Skin epidermis (tissue), 12 donors: ENCODE results near the gene CECR2.
"Not testable (repeated sequence)": the region's sequence is repeated elsewhere in the genome, so short reads cannot be mapped to it uniquely, and the experiment has no call there.

Experiments
- H3K27ac ChIP-seq, 21 experiments: fragments of 200-600 bp; sonication (generic) in 11 of 21; one replicate each; pipeline ENCODE4 v1.5.0; 2020; ENCODE audit warnings: mild to moderate bottlenecking in 3 of 21, inconsistent platforms in 2 of 21, moderate library complexity in 2 of 21
- H3K4me3 ChIP-seq, 7 experiments: fragments of 200-600 bp; sonication (generic) in 2 of 7; one replicate each; pipeline ENCODE4 v1.5.0; 2020; ENCODE audit warnings: inconsistent platforms in 2 of 7, mild to moderate bottlenecking in 2 of 7, moderate library complexity in 1 of 7

The CECR2 gene

DNA sequence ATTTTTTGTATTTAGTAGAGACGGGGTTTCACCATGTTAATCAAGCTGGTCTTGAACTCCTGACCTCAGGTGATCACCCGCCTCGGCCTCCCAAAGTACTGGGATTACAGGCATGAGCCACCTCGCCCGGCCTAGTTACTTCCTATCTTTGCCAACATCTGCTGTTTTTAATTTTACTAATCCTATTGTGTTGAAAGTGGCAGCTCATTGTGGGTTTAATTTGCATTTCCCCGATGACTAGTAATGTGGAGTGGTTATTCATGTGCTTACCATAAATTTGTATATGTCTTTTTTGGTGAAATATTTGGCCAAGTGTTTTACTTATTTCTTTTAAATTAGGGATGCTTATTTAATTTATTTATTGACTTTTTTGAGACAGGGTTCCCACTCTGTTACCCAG, 119.8 kb downstream of the CECR2 start:
- Histone ChIP-seq H3K27ac (no peak overlapping the region), H3K4me3 (no peak overlapping the region)

DNA sequence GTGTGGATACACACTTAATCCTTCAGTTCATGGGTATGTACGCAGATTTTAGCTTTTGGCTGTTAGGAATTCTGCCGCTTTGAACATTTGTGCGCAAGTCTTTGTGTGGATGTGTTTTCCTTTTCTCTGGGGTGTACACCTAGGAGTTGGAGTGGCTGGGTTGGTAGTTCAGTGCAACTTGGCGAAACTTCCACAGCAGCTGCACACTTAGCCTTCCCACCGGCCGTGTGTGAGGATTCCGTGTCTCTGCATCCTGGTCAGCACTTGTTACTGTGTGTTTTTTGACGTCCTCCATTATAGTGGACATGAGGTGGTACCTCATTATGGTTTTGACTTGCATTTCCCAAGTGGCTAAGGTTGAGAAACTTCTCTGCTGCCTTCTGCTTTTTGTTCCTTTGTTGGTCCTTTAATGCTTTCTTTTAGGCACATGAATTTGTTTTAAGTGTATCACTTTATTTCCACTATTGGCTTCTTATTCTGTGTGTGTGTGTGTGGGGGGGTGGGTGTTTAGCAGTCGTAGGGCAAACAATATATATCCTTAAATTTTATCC, 121.9 kb downstream of the CECR2 start:
- no peak overlapping the region for H3K27ac ChIP-seq
- H3K4me3 ChIP-seq, result no peak overlapping the region

DNA sequence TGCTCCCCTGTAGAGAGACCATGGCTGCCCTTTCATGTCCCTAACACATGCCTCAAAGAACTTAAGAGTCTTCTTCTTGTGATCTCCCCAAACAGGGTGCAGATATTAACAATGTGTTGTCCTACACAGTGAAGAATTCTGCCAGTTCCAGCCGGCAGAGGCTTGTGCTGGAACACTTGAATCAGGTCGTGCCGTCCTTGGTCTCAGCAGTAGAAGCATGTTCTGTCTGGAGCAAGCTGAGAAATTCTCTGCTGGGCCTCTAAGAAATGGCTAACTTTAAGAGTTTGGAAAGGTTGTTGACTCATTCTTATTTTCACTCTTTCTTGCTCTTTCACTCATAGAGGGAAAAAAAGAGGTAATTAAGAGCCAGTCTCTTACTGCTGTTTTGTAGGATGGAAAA, 123.0 kb downstream of the CECR2 start:
- Histone ChIP-seq H3K4me3 (no peak overlapping the region), H3K27ac (no peak overlapping the region)

DNA sequence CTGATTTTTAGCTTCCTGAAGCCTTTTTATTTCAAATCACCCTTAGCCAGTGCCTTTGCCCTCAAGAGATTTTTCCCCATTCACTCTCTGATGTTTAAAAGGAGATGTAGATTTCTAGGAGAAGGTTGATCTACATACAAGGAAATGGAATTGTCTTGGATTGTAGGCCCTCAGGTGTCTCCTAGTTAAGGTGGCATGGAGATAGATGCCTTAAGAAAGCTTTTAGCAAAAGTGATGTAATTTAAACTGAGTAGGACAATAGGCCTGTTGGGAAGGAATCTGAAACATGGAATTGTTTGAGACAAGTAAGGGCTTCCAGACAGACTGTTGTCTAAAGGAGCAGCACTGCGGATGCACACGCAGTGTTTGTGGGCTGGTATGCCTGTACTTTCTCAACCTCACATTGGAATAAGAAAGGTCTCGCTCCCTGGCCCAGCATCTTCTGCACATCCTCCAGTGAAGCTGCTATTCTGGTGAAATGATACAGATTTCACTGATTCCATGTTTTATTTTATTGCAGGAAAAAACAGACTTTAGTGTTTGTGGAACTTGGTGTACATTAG, 124.2 kb downstream of the CECR2 start:
- Histone ChIP-seq H3K27ac (no peak overlapping the region), H3K4me3 (no peak overlapping the region)

DNA sequence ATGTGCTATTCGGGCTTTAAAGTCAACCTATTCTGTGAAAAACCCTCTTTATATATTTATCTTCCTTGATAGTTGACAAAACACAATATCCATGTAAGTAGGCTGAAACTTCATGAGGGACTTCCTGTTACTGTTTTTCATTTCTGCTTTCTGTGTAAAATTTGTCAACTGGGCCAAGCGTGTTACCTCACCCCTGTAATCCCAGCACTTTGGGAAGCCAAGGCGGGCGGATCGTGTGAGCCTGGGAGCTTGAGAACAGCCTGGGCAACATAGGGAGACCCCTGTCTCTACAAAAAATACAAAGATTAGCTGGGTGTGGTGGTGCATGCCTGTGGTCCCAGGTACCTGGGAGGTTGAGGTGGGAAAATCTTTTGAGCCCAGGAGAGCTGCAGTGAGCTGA, 127.6 kb downstream of the CECR2 start:
- H3K27ac ChIP-seq, result no peak overlapping the region
- H3K4me3 ChIP-seq, result no peak overlapping the region

DNA sequence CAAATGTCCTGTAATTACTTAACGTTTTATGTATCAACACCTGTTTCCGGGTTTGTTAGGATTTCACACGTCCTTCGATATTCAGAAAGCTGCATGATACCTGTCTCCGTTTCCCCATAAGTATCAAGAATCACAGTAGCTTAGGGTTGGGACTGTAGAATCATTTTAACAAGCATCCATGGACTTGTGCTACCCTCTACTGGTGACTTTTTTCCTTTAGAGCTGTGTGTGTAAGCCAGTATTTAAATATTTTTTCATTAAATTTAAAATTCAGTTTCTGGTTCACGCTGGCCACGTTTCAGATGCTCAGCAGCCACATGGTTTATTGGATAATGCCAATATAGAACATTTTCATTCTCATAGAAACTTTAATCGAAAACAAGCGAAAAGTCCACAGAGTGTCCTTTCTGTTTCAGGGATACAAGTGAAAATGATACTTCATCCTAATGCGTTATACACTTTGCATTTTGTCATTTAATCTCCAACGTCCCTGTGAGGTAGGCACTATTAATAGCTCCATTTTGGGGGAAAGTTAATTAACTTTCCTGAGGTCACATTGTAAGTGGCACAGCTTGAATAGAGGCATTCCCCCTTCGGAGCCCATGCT, 132.5 kb downstream of the CECR2 start:
- no peak overlapping the region for H3K27ac ChIP-seq
- H3K4me3 ChIP-seq, result no peak overlapping the region

DNA sequence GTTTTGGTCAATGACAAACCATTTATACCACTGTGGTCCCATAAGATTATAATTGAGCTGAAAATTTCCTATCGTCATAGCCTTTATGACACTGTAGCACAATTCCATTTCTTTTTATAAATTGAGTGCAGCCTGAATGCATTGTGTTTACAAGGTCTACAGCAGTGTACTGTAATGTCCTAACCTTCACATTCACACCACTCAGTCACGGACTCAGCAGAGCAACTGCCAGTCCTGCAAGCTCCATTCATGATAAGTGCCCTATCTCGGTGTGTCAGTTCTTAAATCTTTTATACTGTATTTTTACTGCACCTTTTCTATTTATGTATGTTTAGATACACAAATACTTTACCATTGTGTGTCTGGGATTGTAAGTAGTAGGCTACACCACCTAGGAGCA, 138.8 kb downstream of the CECR2 start:
- H3K27ac ChIP-seq, result no peak overlapping the region
- no peak overlapping the region for H3K4me3 ChIP-seq

DNA sequence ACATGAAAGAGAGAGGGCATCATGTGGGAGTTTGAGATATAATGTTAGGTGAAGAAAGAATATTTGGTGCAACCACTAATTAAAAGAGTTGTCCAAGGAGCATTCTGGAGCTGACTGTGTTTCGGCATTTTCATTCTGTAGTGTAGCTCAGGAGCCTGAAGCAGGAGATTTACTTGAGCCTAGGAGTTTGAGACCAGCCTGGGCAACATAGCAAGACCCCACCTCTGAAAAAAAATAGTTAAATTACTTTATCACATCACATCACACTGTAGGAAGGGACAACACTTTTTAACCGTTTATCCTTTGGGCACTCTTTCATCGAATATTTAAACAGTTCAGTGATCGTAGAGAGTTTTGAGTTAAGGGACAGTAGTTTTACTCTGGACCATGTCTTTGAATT, 143.7 kb downstream of the CECR2 start:
- no peak overlapping the region for H3K4me3 ChIP-seq
- no peak overlapping the region for H3K27ac ChIP-seq

DNA sequence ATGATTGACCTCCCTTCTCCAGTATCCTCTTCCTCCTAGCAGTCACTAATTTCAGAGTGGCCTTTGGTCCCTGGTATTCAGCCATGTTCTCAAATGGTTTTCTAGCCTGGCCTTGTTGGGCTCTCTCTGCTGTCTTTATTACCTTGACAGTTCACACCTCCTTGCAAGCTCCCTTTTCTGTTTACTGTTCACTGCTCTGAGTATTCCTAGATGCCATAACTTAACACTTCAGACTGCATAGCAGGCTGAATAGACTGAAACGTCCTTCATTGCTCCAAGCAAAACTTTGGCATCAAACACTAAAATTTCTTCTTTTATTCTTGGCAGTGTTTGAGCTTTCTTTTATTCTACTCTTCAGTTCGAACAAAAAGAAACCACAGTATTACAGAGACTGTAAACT, 144.4 kb downstream of the CECR2 start:
- Histone ChIP-seq H3K27ac (no peak overlapping the region), H3K4me3 (no peak overlapping the region)

DNA sequence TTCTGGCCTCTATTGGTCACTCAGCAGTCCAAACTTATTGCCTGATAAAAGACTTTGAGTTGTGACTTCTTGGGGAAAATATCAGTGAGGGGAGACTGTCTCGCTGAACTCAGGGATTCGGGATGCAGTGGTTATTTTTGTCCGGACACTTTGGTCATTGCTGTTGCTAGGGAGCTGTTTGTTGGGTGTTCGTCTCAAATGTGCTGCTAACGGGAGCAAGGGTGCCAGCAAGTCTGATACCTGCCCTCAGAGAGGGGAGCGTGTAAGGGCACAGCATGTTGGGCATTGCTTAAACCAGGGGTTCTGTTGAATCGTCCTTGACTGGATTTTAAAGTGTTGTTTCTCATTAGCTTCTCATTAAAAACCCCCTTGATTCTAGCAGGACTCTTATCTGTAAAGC, 144.8 kb downstream of the CECR2 start:
- H3K4me3 ChIP-seq, result no peak overlapping the region
- no peak overlapping the region for H3K27ac ChIP-seq

DNA sequence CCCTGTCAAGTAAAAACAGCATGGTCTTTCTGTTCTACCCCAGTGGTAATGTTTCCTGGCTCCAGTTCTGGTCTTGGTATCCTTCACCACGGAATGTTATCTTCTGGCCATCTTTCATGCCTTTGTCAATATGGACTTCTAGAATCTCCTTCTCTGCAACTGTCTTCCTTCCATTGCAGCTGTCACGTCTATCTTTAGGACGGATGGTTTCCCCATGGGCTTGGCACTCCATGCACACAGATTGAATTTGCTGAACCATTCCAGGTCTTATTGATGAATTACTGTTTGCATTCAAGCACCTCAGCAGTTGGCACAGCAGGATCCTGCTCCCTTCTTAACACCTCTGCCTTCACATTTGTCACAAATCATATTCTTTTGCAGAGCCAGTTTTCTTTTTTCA, 149.1 kb downstream of the CECR2 start:
- Histone ChIP-seq H3K4me3 (no peak overlapping the region), H3K27ac (no peak overlapping the region)

DNA sequence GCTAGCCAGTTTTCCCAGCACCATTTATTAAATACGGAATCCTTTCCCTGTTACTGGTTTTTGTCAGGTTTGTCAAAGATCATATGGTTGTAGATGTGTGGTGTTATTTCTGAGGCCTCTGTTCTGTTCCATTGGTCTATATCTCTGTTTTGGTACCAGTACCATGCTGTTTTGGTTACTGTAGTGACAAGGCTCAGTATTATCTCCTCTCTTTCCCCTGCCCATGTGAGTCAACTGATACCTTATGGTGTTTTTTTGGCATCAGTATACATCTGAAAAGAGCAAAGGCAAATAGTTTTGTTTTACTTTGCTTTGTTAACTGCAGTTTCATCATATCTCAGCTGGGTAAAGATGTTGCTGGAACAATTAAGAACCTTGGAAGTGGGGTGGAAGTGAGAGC, 152.7 kb downstream of the CECR2 start:
- not testable (repeated sequence) for H3K27ac ChIP-seq, H3K4me3 ChIP-seq

DNA sequence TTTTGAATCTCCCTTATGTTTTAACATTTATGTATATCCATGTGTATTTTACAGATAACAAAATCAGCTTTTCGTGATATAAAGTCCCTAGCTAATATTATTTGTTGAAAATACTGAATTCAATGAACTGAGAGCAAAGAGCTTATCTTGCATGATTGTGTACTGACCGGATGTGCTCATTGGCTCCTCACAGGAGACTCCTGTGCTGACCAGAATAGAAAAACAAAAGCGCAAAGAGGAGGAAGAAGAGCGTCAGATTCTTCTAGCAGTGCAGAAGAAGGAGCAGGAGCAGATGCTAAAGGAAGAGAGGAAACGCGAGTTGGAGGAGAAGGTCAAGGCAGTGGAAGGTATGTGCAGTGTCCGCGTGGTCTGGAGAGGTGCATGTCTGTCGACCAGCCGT, 154.7 kb downstream of the CECR2 start:
- Histone ChIP-seq H3K27ac (no peak overlapping the region), H3K4me3 (no peak overlapping the region)

DNA sequence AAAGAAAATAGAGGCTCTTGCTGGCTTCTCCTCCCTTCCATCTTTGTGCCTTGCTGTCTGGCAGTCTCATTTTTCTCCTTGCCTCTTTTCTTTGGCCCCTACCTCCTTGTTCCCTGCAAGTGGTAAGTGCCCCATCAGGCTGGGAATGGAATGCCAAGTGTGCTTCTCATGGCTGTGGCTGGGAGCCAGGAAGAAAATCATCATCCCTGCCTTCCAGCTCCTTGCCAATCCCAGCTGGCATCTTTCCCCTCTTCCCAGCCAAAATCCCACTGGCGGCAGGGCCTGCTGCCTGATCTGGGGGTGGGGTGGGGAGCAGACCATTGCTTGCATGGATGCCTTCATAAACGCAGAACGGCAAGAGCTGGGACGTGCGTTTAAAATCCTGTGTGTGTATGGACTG, 167.0 kb downstream of the CECR2 start:
- H3K4me3 ChIP-seq, result no peak overlapping the region
- no peak overlapping the region for H3K27ac ChIP-seq

DNA sequence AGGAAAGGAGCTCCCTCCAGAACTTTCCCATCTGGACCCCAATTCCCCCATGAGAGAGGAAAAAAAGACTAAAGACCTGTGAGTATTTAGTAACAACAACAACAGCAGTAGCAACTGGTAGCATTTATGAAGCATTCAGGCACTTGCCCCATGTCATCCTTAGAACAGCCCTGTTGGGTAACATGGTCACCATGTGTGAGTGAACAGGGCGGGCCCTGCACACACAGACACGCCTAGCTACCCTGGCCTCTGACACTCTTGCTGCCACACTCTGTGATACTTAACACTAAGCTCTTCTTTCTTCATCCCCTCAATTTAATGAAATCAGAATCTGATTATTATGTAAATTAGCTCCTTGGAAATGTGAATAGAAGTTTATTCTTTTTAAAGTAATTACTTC, 167.9 kb downstream of the CECR2 start:
- no peak overlapping the region for H3K4me3 ChIP-seq
- no peak overlapping the region for H3K27ac ChIP-seq

DNA sequence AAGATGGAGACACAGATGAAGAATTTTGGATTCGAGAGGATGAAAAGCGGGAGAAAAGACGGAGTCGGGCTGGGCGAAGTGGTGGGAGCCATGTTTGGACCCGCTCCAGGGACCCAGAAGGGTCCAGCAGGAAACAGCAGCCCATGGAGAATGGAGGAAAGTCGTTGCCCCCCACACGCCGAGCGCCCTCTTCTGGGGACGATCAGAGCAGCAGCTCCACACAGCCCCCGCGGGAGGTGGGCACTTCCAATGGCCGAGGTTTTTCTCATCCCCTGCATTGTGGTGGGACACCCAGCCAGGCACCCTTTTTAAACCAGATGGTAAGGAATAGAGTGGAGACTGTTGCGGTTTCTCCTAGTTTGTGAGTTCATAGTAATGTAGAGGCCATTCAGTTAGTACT, 171.2 kb downstream of the CECR2 start:
- no peak overlapping the region for H3K27ac ChIP-seq
- no peak overlapping the region for H3K4me3 ChIP-seq

DNA sequence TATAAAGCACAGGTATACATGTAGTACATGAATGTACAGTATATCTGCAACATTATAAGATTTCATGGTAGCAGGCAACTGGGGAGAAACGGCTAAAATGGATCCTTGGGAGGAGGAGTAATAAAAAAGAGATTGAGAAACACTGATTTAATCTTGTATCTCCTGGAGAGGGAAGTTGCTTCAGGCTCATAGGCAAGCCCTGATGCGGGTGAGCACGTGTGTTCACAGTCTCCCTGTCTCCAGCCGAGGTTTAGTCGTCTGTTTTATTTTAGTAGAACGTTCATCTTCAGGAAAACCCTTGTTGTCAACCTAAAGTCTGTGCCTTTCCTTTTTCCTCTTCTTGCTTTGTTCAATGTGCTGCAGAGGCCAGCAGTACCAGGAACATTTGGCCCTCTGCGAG, 172.2 kb downstream of the CECR2 start:
- no peak overlapping the region for H3K4me3 ChIP-seq
- H3K27ac ChIP-seq, result no peak overlapping the region

DNA sequence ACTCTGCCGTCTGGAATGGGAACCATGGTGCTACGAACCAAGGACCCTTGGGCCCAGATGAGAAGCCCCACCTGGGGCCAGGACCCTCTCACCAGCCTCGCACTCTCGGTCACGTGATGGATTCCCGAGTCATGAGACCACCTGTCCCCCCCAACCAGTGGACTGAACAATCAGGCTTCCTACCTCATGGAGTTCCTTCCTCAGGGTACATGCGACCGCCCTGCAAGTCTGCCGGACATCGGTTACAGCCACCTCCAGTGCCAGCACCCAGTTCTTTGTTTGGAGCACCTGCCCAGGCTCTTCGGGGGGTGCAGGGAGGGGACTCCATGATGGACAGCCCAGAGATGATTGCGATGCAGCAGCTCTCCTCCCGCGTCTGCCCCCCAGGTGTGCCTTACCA, 173.2 kb downstream of the CECR2 start:
- H3K27ac ChIP-seq, result no peak overlapping the region
- no peak overlapping the region for H3K4me3 ChIP-seq

DNA sequence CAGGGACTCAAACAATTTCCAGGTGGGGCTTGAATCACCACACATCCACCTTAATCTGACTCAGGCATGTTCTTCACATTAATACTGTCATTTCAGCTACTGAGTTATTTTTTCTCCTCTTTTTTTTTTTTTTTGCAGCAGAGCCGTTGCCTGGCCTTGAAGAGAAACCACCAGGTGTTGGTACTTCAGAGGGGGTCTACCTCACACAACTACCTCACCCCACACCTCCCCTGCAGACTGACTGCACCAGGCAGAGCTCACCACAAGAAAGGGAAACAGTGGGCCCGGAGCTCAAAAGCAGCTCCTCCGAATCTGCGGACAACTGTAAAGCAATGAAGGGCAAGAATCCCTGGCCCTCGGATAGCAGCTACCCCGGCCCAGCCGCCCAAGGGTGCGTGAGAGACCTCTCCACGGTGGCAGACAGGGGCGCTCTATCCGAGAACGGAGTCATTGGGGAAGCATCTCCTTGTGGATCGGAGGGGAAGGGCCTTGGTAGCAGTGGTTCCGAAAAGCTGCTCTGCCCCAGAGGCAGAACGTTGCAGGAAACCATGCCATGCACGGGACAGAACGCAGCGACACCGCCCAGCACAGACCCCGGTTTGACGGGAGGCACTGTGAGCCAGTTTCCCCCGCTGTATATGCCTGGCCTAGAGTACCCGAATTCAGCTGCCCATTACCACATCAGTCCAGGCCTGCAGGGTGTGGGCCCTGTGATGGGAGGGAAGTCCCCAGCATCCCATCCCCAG, 178.9 kb downstream of the CECR2 start:
- Histone ChIP-seq H3K27ac (no peak overlapping the region), H3K4me3 (no peak overlapping the region)

DNA sequence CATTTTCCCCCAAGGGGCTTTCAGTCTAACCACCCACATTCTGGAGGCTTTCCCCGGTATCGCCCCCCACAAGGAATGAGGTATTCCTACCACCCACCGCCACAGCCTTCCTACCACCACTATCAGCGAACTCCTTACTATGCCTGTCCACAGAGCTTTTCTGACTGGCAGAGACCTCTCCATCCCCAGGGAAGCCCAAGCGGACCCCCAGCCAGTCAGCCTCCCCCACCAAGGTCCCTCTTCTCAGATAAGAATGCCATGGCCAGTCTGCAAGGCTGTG, 179.4 kb downstream of the CECR2 start:
- Histone ChIP-seq H3K4me3 (no peak overlapping the region), H3K27ac (no peak overlapping the region)

DNA sequence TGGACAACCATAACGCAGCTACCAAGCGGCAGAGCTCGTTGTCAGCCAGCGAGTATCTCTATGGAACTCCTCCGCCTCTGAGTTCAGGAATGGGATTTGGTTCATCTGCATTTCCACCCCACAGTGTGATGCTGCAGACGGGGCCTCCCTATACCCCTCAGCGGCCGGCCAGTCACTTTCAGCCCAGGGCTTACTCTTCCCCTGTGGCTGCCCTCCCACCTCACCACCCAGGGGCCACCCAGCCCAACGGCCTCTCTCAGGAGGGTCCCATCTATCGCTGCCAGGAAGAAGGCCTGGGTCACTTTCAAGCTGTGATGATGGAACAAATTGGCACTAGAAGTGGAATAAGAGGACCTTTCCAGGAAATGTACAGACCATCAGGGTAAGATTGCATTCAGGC, 179.9 kb downstream of the CECR2 start:
- H3K4me3 ChIP-seq, result no peak overlapping the region

DNA sequence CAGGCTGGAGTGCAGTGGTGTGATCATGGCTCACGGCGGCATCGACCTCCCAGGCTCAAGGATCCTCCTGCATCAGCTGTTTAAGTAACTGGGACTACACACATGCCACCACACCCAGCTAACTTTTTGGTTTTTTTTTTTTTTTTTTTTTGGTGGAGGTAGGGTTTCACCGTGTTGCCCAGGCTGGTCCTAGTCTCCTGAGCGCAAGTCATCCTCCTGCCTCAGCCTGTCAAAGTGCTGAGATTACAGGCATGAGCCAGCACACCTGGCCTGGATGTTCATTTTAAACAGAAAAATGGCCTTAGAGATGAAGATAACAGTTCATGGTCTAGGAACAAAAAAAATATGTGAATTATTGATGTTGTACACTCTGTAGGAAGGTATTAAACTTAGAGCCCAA, 180.4 kb downstream of the CECR2 start:
- Histone ChIP-seq H3K4me3 (no peak overlapping the region), H3K27ac (no peak overlapping the region)

More for the DNA sequence above, 179.9 kb downstream of the CECR2 start:
- H3K27ac ChIP-seq, result no peak overlapping the region
